MM.1S (cell line): ENCODE results near the gene IL11RA.

Experiments
- CTCF ChIP-seq: fragments of 300-600 bp; sonication (generic); IDR thresholded peaks from 2 replicates; pipeline ENCODE4 v1.5.1; 2016; ENCODE audit warnings: antibody characterized with exemption, low read length, mixed read lengths
- EZH2 ChIP-seq: fragments of 300-600 bp; sonication (generic); optimal IDR thresholded peaks from 2 replicates; pipeline ENCODE3; 2017; ENCODE audit warnings: low read depth, mild to moderate bottlenecking, antibody characterized with exemption, low read length, mixed read lengths

- TF ChIP-seq CTCF (no peak), EZH2 (no peak)
Observed at GRCh38 chr9:34606905-34607304, 45.1 kb upstream of the IL11RA start.
